HG03469 (cell line): Measurements from ENCODE around the gene CDKN2AIP.
"Not testable (repeated sequence)": the region's sequence is repeated elsewhere in the genome, so short reads cannot be mapped to it uniquely, and the experiment has no call there.

ENCODE experiments used
- ATAC-seq: cut with Tn5 transposase; IDR thresholded peaks from one replicate; pipeline ENCODE4 v1.9.1; 2021; ENCODE audit warnings: mild to moderate bottlenecking, moderate library complexity, moderate number of reproducible peaks; ENCODE audit not compliant: unreplicated experiment

Gene CDKN2AIP

GRCh38 chr4:183412821-183413220, 31.6 kb upstream of the CDKN2AIP start:
- ATAC-seq = no peak

- no peak for ATAC-seq
These were observed 30.9 kb upstream of the CDKN2AIP start for GRCh38 chr4:183413234-183414200.

GRCh38 chr4:183416879-183417755, 27.3 kb upstream of the CDKN2AIP start:
- no peak for ATAC-seq

- no peak for ATAC-seq
These were observed 21.3 kb upstream of the CDKN2AIP start for GRCh38 chr4:183422962-183423631.

- ATAC-seq = no peak
These were observed 20.2 kb upstream of the CDKN2AIP start for GRCh38 chr4:183424109-183424744.

GRCh38 chr4:183426507-183426906, 17.9 kb upstream of the CDKN2AIP start:
- no peak for ATAC-seq

GRCh38 chr4:183429489-183429888, 14.9 kb upstream of the CDKN2AIP start:
- ATAC-seq = no peak

GRCh38 chr4:183430317-183430993, 14.0 kb upstream of the CDKN2AIP start:
- no peak for ATAC-seq

GRCh38 chr4:183430994-183431347, 13.5 kb upstream of the CDKN2AIP start:
- no peak for ATAC-seq

- no peak for ATAC-seq
These were observed 12.8 kb upstream of the CDKN2AIP start for GRCh38 chr4:183431614-183432013.

- ATAC-seq = not testable (repeated sequence)
These were observed 11.3 kb upstream of the CDKN2AIP start for GRCh38 chr4:183433183-183433582.

GRCh38 chr4:183434264-183434663, 10.2 kb upstream of the CDKN2AIP start:
- ATAC-seq = no peak

GRCh38 chr4:183434666-183435190, 9.7 kb upstream of the CDKN2AIP start:
- no peak for ATAC-seq

- no peak for ATAC-seq
These were observed 8.6 kb upstream of the CDKN2AIP start for GRCh38 chr4:183435803-183436202.

GRCh38 chr4:183436417-183436816, 8.0 kb upstream of the CDKN2AIP start:
- ATAC-seq = no peak

GRCh38 chr4:183437452-183437851, 7.0 kb upstream of the CDKN2AIP start:
- no peak for ATAC-seq

- no peak for ATAC-seq
These were observed 5.8 kb upstream of the CDKN2AIP start for GRCh38 chr4:183438458-183439113.

GRCh38 chr4:183441276-183441675, 3.2 kb upstream of the CDKN2AIP start:
- no peak for ATAC-seq

- ATAC-seq = no peak
These were observed 702 bp upstream of the CDKN2AIP start for GRCh38 chr4:183443655-183444213.
